ENCODE data around the gene STYXL1. TPM values are rescaled to one million over a fixed set of nuclear protein-coding genes. Genes with fewer than 3 reads are reported as not detected.

STYXL1 gene
- total RNA-seq, 1 experiment from 2014 or later: 42.3 TPM

GRCh38 chr7:75951506-75951905 lies 96.3 kb downstream of the STYXL1 start:
- H3K27ac Mint-ChIP-seq (ENCODE audit: unreplicated experiment): no peak overlapping the region
- Histone ChIP-seq H3K36me3 (ENCODE audit: control insufficient read depth, insufficient read depth, low read length) (peaks cover 8% of the 10 kb centered on the region), H3K27me3 (replicated peaks; ENCODE audit: control insufficient read depth, insufficient read depth, low read length) (no peaks in the 10 kb centered on the region), H3K4me3 (ENCODE audit: low read depth, low read length) (no peak overlapping the region), H3K9me3 (0 out of 2 replicates have a peak, but pooled peaks cover 9% of the 10 kb centered on the region), H3K4me1 (peaks cover 16% of the 10 kb centered on the region)
- peaks cover 47% of the 10 kb centered on the region for H3K36me3 Mint-ChIP-seq (ENCODE audit: insufficient read depth, unreplicated experiment)
- no peak overlapping the region for H3K4me3 Mint-ChIP-seq (ENCODE audit: unreplicated experiment)
- BruUV-seq (replicated peaks): no TSS peak
- ChIA-PET POLR2A (interaction anchor here (0.6 kb wide), 1 partner anchor 44 kb away, joined by 3 read pairs; no protein-coding TSS in a partner anchor), CTCF (no interaction called here)
- peaks cover 6% of the 10 kb centered on the region for H3K4me1 Mint-ChIP-seq (ENCODE audit: low read depth, unreplicated experiment)
- H3K9me3 Mint-ChIP-seq (ENCODE audit: unreplicated experiment): no peaks in the 10 kb centered on the region
- intact Hi-C loops (cut with micrococcal nuclease; ENCODE audit: unreplicated experiment): no loop called here
- H3K27me3 Mint-ChIP-seq (ENCODE audit: insufficient read depth, unreplicated experiment): no peaks in the 10 kb centered on the region
- TF ChIP-seq, protein P1, sequence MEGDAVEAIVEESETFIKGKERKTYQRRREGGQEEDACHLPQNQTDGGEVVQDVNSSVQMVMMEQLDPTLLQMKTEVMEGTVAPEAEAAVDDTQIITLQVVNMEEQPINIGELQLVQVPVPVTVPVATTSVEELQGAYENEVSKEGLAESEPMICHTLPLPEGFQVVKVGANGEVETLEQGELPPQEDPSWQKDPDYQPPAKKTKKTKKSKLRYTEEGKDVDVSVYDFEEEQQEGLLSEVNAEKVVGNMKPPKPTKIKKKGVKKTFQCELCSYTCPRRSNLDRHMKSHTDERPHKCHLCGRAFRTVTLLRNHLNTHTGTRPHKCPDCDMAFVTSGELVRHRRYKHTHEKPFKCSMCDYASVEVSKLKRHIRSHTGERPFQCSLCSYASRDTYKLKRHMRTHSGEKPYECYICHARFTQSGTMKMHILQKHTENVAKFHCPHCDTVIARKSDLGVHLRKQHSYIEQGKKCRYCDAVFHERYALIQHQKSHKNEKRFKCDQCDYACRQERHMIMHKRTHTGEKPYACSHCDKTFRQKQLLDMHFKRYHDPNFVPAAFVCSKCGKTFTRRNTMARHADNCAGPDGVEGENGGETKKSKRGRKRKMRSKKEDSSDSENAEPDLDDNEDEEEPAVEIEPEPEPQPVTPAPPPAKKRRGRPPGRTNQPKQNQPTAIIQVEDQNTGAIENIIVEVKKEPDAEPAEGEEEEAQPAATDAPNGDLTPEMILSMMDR (IDR thresholded peaks at IDR 0.05; ENCODE audit: insufficient read depth in 1 of 2, low read depth in 1 of 2, low read length in 1 of 2, severe bottlenecking in 1 of 2, unreplicated experiment in 1 of 2): no peak
- DNase-seq: peak in 1 of 2 experiments; percentile 47

DNA sequence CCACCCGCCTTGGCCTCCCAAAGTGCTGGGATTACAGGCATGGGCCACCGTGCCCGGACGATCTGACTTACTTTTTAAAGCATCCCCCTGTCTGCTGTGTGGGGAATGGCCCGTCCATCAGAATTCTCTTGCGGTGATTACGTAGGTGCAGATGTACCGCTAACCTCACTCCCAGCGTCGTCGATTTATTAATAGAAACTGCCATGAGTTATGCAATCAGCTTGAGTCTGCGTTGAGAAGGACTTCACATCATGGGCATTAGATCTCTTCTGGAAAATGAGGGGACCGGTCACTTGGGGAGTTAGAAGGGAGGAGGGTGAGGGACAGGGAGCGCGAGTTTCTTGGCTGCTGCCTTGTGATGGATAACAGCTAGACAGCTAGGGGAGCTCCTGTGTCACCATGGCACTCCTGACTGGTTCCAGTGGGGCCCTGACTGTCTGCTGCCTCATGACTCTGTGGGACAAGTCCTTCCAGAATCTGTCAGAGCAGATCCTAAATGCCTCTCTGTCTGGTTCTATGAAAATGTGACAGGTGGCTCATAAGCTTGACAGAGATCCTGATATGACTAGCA lies 97.6 kb downstream of the STYXL1 start:
- H3K27me3 ChIP-seq (replicated peaks; ENCODE audit: control insufficient read depth, insufficient read depth, low read length): no peaks in the 10 kb centered on the region
- H3K36me3 Mint-ChIP-seq (ENCODE audit: insufficient read depth, unreplicated experiment): peaks cover 34% of the 10 kb centered on the region
- CTCF ChIA-PET: no interaction called here
- no peaks in the 10 kb centered on the region for H3K27me3 Mint-ChIP-seq (ENCODE audit: insufficient read depth, unreplicated experiment)
- peaks cover 14% of the 10 kb centered on the region for H3K4me1 Mint-ChIP-seq (ENCODE audit: low read depth, unreplicated experiment)
- H3K4me3 Mint-ChIP-seq (ENCODE audit: unreplicated experiment): no peak overlapping the region
- no peak for DNase-seq
- no TSS peak for BruUV-seq (replicated peaks)
- H3K36me3 ChIP-seq (ENCODE audit: control insufficient read depth, insufficient read depth, low read length): peaks cover 1% of the 10 kb centered on the region; the same call in 1 of the 2 replicates
- TF ChIP-seq, protein P1 (IDR thresholded peaks at IDR 0.05; ENCODE audit: insufficient read depth in 1 of 2, low read depth in 1 of 2, low read length in 1 of 2, severe bottlenecking in 1 of 2, unreplicated experiment in 1 of 2): no peak
- H3K9me3 Mint-ChIP-seq (ENCODE audit: unreplicated experiment): no peaks in the 10 kb centered on the region
- intact Hi-C loops (cut with micrococcal nuclease; ENCODE audit: unreplicated experiment): no loop called here
- peaks cover 11% of the 10 kb centered on the region for H3K4me1 ChIP-seq
- no peaks in the 10 kb centered on the region for H3K9me3 ChIP-seq
- POLR2A ChIA-PET: no interaction called here
- no peak overlapping the region for H3K4me3 ChIP-seq (ENCODE audit: low read depth, low read length)
- H3K27ac Mint-ChIP-seq (ENCODE audit: unreplicated experiment): no peak overlapping the region

DNA sequence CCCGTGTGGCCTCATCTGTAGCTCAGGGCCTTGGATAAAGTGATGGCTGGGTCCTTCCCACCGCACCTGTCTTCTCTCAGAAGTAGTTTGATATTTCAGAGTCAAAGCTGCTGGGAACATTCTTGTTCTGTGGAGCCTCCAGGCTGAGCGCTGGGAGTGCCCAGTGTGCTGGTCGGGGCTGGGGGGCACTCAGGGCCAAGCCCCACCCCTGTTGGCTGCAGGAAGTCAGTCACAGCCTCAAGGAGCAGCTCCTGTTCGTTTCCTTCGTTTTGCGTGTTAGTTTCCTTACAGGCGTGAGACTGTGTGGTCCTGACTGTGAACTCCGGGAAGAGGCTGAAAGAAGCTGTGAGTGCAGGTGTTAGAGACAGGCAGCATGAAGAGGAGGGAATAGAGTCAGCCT lies 99.6 kb downstream of the STYXL1 start:
- H3K27ac Mint-ChIP-seq (ENCODE audit: unreplicated experiment): no peak overlapping the region
- H3K36me3 ChIP-seq (ENCODE audit: control insufficient read depth, insufficient read depth, low read length): no peaks in the 10 kb centered on the region; the same call in 1 of the 2 replicates
- no peaks in the 10 kb centered on the region for H3K9me3 Mint-ChIP-seq (ENCODE audit: unreplicated experiment)
- peaks cover 24% of the 10 kb centered on the region for H3K4me1 Mint-ChIP-seq (ENCODE audit: low read depth, unreplicated experiment)
- intact Hi-C loops (cut with micrococcal nuclease; ENCODE audit: unreplicated experiment): no loop called here
- no peaks in the 10 kb centered on the region for H3K27me3 ChIP-seq (replicated peaks; ENCODE audit: control insufficient read depth, insufficient read depth, low read length)
- TF ChIP-seq, protein P1 (IDR thresholded peaks at IDR 0.05; ENCODE audit: insufficient read depth in 1 of 2, low read depth in 1 of 2, low read length in 1 of 2, severe bottlenecking in 1 of 2, unreplicated experiment in 1 of 2): no peak
- CTCF ChIA-PET: no interaction called here
- H3K9me3 ChIP-seq: no peaks in the 10 kb centered on the region
- POLR2A ChIA-PET: no interaction called here
- no peaks in the 10 kb centered on the region for H3K27me3 Mint-ChIP-seq (ENCODE audit: insufficient read depth, unreplicated experiment)
- peaks cover 26% of the 10 kb centered on the region for H3K36me3 Mint-ChIP-seq (ENCODE audit: insufficient read depth, unreplicated experiment)
- H3K4me1 ChIP-seq: peaks cover 25% of the 10 kb centered on the region
- no peak overlapping the region for H3K4me3 Mint-ChIP-seq (ENCODE audit: unreplicated experiment)
- BruUV-seq (replicated peaks): no TSS peak
- DNase-seq: no peak
- H3K4me3 ChIP-seq (ENCODE audit: low read depth, low read length): no peak overlapping the region

Other genes with a start within 250 kb of the STYXL1 start
- gene CCL24, start 234.2 kb downstream of the STYXL1 start, total RNA-seq (2022): not detected in 2 replicates
- 50.1 and 55.6 TPM in 2 replicates for gene RHBDD2, start 169.0 kb downstream of the STYXL1 start, total RNA-seq (2022)
- 162 and 171 TPM in 2 replicates for gene POR, start 132.8 kb downstream of the STYXL1 start, total RNA-seq (2022)
- 65.4 and 71.1 TPM in 2 replicates for gene TMEM120A, start 53.4 kb downstream of the STYXL1 start, total RNA-seq (2022)
- gene MDH2, start 106 bp upstream of the STYXL1 start, total RNA-seq (2022): 302 and 313 TPM in 2 replicates
- 0.86 and 1.7 TPM in 2 replicates for gene SRRM3, start 153.9 kb upstream of the STYXL1 start, total RNA-seq (2022)